NT2/D1 (cell line): ENCODE data around the gene RBFOX2.

ENCODE experiments used
- YY1 ChIP-seq: IDR thresholded peaks from 2 replicates; pipeline ENCODE4 v1.6.1; 2011; ENCODE audit not compliant: insufficient read length, insufficient read depth
- ZNF274 ChIP-seq: IDR thresholded peaks from 2 replicates; pipeline ENCODE4 v1.6.1; 2011; ENCODE audit warnings: mild to moderate bottlenecking, low read depth, low read length

DNA sequence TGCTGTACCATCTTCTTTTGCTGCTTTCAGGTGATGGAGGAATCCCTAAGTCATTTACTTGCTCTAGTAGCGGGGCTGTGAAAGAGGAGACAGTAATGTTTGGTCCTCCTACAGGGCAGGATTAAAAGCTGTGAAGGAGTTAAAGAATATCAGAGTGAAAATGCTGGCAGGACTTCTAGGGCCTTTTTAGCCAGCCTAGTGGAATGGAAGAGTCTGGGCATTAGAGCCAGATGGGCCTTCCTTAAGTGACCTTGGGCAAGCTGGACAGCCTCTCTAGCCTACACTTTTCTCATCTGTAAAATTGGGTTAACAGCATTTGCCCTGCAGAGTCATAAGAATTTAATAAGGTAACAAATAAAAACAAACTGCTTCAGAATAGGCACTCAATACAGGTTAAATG, 114.7 kb downstream of the RBFOX2 start:
- TF ChIP-seq YY1 (no peak), ZNF274 (no peak)
